Glomerular endothelial cell (primary cell): Measurements from ENCODE around the gene RASAL1. TPM values are rescaled to one million over a fixed set of nuclear protein-coding genes. Genes with fewer than 3 reads are reported as not detected.
"Not testable (repeated sequence)": the region's sequence is repeated elsewhere in the genome, so short reads cannot be mapped to it uniquely, and the experiment has no call there.

Source experiments
- DNase-seq: peaks from one replicate; pipeline ENCODE4 v3.0.0-alpha.2; 2011; ENCODE audit warnings: low read depth, low spot score; ENCODE audit errors: extremely low read depth
- total RNA-seq: library from RNA; depleted of rRNA; stranded (reverse); fragments of >200 nt; gene quantifications from 2 replicates; pipeline ENCODE4 v1.2.3, GENCODE V29; 2015

The RASAL1 gene
- total RNA-seq, 1 donor from 2014 or later, result not detected

GRCh38 chr12:113119980-113120669, 15.4 kb downstream of the RASAL1 start:
- no peak for DNase-seq

DNA sequence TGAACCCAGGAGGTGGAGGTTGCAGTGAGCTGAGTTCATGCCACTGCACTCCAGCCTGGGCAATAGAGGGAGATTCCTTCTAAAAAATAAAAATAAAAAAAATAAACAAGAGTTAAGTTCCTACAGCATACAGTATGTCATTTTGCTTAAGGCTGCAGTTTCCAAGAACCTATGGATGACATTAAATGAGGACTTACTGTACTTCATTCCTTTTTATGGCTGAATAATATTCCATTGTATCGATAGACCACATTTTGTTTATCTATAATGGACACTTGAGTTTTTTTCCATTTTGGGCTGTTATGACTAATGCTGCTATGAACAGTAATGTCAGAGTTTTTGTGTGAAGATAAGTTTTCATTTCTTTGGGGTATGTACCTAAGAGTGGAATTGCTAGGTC, 17.4 kb downstream of the RASAL1 start:
- DNase-seq, result no peak

- DNase-seq, result not testable (repeated sequence)
Observed at GRCh38 chr12:113117684-113118083, 17.9 kb downstream of the RASAL1 start.

DNA sequence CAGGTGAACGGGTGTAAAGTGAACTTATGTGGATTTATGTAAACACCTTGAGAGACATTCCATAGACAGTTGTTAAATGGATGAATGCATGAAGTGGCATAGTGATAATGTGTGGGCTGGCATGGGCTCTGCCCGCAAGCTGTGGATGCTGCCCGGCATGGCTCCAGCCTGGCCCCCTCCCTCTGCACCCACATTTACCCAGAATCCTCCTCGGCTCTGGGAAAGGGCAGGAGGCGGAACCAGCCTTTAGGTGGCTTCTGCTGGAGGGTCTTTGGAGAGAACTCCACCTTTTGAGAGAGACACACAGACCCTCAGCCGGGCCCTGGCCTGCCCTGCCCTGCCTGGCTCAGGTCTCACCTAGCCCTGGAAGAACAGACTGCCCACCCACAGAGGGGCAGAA, 18.7 kb downstream of the RASAL1 start:
- DNase-seq, result no peak

DNA sequence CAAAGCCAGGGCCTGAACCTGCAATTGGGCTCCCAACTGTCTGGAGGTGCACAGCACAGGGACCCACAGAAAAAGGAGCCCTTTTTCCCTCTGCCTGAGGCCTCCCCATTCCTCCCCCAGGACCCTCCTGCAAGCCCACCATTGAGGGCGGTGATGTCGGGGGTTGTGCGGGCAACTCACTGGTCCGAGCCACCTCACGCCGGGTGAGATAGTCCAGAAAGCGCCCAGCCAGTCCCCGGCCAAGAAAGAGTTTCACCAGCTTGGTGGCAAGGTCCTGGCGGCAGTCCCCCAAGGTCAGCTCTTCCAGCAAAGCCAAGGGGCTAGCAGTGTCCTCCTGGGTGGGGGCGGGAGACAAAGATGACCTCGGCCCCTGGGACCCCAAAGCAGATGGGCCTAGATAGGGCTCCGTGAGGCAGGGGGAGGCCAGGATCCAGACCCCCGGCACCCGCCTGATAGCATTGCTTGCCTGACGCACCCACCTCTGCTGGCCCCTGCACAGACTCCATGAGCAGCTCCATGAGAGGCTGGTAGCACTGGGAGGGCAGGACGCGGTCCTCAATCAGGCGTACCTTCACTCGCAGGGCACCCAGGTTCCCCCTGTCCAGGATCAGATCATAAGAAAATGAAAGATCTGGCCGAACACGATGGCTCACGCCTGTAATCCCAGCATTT, 20.0 kb downstream of the RASAL1 start:
- no peak for DNase-seq

DNA sequence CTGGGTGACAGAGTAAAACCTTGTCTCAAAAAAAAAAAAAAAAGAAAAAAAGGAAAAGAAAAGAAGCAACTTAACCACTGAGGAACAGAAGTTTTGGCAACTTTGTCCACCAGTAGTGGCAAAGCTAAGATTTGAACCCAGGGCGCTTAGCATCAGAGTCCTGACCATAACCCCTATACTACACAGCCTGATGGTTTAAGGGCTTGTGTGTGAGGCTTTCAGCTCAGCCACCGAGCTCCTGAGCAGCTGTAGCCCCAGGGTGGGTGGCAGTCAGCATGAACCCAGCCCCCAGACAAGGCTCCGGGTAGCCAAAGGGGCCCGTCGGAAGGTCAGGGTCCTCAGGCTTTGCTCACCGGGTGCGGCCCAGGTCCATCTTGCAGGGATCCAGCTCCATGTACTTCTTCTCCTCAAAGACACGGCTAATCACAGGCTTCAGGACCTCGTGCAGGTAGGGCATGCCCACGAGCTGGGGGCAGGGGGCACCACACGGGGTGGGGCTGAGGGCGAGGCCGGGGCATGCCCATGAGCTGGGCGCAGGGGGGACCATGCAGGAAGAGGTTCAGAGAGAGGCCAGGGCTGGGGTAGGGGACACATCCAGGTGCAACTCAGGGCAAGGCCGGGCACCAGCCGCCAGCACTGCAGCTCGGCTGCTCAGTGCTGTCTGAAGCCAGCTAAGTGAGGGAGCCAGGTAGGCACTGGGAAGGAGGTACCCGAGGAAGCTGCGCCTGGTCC, 20.9 kb downstream of the RASAL1 start:
- DNase-seq, result no peak

DNA sequence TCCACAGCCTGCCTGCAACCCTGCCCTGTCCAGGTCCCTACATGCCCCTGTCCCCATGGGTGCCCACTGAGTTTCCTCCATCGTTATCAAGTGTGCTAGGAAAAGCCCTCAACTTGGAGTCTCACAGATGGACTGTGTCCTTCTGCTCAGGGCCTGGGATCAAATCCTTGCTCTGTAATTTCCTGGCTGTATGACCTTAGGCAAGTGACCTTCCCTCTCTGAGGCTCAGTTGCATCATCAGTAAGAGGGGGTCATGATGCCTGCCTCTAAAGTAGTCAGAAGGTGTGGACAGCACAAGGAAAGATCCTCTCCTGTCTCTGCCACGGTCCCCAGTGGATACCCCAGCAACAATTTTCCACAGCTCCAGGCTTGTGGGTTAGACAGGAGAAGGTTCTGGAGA, 22.2 kb downstream of the RASAL1 start:
- no peak for DNase-seq

GRCh38 chr12:113112043-113112899, 23.3 kb downstream of the RASAL1 start:
- no peak for DNase-seq

DNA sequence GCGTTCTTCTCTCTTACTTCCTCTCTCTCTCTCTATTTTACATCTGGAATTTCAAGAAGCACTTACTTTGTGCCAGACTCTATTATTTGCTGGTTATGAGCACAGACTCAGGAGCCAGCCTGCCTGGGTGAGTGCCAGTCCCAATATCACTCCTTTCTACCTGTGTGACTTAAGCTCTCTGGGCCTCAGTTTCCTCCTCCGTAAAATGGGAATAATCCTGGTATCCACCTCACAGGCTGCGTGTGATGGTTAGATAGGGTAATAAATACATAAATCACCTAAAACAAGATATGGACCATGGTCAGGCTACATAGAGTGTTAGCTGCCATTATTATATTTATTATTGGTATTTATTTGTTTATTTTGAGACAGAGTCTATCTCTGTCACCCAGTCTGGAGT, 24.3 kb downstream of the RASAL1 start:
- DNase-seq, result no peak

GRCh38 chr12:113109872-113110599, 25.5 kb downstream of the RASAL1 start:
- no peak for DNase-seq

- no peak for DNase-seq
Observed at GRCh38 chr12:113109360-113109759, 26.2 kb downstream of the RASAL1 start.

DNA sequence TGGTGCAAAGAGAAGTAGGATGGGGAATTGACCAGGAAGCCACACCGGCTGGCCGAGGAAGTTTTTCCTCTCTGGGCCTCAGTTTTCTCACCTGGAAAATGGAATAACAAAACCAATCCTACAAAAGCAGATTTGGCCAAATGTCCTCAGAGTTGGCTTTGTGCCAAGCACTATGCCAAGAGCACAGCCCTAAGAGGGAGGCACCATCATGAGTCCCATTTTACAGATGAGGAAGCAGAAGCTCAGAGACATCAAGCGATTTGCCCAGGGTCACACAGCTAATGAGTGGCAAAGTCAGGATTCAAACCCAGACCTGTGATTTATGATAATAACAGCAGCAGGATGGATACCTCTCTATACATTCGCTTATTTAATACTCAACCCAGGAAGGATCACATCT, 27.3 kb downstream of the RASAL1 start:
- DNase-seq, result no peak

DNA sequence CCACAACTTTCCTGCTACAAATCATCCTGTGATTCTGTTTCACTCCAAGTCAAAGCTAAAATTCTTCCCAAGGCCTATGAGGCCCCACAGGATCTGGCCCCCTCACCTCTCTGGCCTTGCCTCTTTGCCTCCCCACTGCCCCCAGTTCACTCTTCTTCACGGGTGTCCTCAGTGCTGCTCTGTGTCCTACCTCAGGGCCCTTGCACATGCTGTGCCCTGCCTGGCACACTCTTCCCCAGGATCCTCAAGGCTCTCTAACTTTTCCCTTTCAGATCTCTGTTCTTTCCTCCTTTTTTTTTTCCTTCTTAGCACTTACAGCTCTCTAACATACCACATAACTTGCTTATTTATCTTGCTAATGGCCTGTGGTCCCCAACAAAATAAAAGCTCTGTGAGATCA, 29.2 kb downstream of the RASAL1 start:
- DNase-seq, result no peak

DNA sequence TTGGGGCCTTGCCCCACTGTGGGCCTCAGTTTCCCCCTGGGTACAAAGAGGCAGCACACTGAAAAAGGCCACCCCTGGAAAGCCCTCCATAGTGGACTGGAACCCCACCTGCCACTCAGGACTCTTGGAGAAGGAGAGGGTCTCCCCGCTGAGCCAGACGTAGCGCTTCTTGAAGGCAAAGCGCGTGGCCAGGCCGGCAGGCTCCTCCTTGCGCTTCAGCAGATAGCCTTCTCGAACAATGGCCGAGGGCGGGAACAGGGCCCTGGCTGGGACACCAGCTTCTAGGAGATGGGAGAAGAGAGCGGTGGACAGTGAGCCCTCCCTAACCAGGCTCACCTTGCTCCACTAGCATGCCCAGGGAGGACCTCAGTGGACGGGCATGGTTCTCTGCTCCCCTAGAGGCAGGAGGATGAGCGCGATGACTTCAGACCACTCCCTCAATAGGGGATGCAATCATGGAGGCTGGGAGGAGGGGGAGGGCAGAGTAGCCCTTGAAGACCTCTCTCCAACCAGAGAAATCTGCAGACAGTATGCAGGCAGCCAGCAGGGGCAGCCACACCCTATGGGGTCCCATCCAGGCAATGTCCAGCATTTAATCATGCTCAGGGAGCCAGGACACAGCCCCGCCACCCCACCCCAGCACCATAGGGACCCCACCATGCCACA, 29.8 kb downstream of the RASAL1 start:
- no peak for DNase-seq

- DNase-seq, result no peak
Observed at GRCh38 chr12:113104953-113105510, 30.5 kb downstream of the RASAL1 start.

GRCh38 chr12:113103756-113104450, 31.7 kb downstream of the RASAL1 start:
- no peak for DNase-seq

GRCh38 chr12:113102811-113103210, 32.8 kb downstream of the RASAL1 start:
- DNase-seq, result no peak

DNA sequence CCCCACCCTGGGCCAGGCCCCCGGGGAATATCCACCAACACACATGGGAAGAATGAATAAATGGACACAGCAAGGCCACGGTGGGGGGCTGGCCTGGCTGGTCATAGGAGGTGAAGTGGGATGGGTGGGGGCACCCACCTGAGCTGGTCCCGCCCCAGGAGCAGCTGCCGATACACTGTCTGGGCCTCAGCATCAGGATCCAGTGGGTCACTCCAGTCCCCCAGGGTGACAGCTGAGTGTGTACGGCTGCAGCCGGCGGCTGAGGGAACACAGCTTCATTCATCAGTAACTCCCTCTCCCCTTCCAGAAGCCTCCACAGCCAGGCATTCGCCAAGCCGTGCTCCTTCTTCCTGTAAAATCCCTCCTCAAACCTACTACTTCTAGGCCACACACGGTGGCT, 33.8 kb downstream of the RASAL1 start:
- DNase-seq, result no peak

- no peak for DNase-seq
Observed at GRCh38 chr12:113099764-113100163, 35.8 kb downstream of the RASAL1 start.
